GM19397 (cell line): Measurements from ENCODE around the gene KIRREL3.
A peak's percentile ranks its signal among the peaks of the same experiment; 100 is the strongest.

Experiments used
- ATAC-seq: cut with Tn5 transposase; IDR thresholded peaks from one replicate; pipeline ENCODE4 v1.9.1; 2021; ENCODE audit warnings: mild to moderate bottlenecking, moderate library complexity; ENCODE audit not compliant: unreplicated experiment

KIRREL3 gene

GRCh38 chr11:126416542-126417090 lies 584.0 kb downstream of the KIRREL3 start:
- ATAC-seq = peak; percentile 90

DNA sequence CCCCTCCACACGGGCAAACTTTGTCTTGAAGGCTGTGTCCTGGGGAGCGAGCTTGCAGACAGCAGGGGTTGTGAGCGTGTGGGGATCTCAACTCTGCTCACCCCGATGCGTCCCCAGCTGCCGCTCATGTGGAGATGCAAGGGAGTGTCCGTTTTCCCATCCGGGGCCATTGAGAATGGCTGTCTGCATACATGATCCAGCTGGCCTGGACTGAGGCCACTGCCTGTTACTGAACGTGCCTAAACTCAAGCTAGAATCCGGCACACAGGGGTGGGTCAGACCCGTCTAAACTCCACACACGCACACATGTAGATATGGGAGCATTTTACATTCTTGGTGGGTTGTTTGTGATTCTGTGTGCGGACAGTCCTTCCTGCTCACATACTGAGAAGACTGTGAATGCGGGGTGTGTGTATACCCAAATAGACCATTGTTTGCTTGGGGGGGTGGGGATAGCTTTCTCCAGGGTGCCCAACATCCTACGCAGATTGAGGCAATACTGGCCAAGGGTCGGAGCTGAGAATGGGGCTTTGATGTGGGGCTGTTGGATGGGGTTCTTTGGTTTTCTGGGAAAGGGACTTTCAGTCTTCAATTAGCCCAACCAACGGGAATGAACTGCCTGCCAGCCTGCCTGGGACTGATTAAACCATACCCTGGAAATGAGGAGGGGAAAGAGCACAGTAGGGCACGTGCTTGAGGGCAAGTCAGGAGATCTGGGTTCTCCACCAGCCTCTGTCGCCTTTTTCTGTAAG lies 584.7 kb downstream of the KIRREL3 start:
- ATAC-seq = no peak

GRCh38 chr11:126415128-126415527 lies 585.4 kb downstream of the KIRREL3 start:
- ATAC-seq = no peak

DNA sequence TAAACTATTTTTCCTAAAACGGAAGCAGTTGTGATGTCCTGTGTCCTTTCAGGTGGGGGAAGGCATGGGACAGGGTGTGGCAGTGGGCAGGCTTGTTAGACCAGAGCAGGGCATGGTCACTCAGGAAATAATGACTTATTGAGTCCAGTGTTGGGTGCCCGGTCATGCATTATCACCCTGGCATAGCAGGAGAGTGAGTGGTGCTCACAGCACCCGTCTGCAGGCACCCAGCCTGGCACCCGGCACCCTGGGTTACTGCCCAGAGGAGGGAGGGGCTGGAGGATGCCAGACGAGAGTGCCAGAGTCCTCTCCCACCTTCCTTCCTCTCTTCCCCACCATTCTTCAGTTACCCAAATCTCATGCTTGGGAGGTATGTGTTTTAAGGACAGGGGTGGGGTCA lies 586.0 kb downstream of the KIRREL3 start:
- ATAC-seq = no peak

DNA sequence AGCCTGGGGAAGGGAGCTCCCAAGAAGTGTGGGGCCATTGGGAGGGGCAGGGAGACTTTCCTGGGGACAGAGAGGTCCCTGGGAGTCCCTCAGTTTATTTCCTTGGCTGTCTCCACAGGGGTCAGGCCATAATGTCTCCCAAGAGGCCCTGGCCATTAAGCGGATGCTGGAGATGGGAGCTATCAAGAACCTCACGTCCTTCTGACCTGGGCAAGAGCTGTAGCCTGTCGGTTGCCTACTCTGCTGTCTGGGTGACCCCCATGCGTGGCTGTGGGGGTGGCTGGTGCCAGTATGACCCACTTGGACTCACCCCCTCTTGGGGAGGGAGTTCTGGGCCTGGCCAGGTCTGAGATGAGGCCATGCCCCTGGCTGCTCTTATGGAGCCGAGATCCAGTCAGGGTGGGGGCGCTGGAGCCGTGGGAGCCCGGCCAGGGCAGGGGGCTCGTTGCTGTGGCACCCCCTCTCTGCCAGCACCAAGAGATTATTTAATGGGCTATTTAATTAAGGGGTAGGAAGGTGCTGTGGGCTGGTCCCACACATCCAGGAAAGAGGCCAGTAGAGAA lies 586.6 kb downstream of the KIRREL3 start:
- ATAC-seq = no peak

DNA sequence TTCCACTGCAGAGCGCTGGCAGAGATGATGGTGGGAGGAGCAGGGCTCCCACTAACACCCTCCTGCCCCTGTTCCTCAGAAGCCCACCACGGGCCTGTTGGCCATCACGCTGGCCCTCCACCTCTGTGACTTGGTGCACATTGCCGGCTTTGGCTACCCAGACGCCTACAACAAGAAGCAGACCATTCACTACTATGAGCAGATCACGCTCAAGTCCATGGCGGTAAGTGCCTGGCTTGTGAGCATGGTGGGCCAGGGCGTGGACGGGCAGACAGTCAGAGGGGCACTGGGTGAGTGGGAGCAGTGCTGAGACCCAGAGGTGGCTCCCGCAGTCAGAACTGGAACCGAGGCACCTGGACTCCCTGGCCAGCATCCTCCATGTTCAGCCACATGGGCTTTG lies 587.1 kb downstream of the KIRREL3 start:
- no peak for ATAC-seq

DNA sequence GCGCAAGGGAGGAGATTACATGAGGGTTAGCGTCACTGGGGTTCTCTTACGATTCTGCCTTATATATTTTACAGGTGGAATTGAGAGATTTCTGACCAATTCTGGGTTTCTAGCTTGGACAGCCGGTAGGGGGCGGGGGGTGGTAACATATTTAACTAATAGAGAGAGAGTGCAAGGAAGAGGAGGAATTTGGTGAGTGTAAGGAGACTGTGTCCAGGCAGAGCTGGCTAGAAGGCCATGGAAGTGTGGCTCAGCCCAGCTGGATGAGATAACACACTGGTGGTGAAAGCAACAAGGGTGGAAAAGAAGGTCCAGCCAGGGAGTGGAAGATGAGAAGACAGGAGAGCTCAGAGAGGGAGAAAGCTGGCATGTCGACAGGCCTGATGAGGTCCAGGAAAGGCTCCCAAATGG lies 588.6 kb downstream of the KIRREL3 start:
- ATAC-seq = no peak

- no peak for ATAC-seq
Observed at GRCh38 chr11:126410649-126411048, 589.9 kb downstream of the KIRREL3 start.

DNA sequence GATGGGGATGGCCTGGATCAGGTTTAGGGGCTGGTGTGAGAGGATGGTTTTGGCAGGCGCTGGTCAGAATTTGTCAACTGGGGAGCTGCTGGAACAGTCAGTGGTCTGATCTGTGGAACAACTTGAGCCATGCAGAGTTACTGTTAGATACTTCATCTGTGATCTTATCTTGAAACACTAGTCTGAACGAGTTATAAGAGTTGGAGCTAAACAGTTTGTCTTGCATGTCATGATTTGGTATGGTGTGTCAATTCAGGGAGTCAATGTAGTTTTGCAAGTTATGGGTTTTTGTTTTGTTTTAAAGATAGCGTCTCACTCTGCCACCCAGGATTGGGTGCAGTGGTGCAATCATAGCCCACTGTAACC lies 591.0 kb downstream of the KIRREL3 start:
- no peak for ATAC-seq

DNA sequence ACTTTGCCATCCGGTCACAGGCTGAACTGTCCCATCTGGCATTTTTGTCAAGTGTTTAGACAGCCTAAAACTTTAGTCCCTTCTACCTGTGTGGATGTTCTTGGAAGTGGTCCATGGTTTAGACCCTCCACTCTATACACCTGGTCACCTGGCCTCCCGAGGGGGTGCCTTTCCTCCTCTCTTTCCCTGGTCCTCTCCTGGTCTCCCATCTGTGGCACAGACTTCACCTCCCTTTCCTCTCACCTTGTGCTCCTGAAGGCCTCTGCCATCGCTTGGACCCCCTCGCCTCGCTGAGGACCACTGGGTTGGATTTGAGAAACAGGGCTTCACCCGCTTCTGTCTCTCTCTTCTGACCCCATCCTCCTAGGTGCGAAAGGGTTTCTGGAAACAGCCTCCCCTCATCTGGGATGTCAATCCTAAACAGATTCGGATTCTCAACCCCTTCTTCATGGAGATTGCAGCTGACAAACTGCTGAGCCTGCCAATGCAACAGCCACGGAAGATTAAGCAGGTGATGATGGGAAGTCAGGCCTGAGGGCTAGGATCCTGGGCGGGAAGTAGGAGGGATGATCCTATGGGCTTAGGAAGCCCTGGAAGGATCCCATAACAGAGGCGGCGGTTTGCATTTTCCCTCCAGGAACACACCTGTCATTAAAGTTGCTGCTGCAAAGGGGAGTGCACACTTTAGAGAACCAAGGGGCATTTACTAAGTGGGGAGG lies 591.5 kb downstream of the KIRREL3 start:
- no peak for ATAC-seq

DNA sequence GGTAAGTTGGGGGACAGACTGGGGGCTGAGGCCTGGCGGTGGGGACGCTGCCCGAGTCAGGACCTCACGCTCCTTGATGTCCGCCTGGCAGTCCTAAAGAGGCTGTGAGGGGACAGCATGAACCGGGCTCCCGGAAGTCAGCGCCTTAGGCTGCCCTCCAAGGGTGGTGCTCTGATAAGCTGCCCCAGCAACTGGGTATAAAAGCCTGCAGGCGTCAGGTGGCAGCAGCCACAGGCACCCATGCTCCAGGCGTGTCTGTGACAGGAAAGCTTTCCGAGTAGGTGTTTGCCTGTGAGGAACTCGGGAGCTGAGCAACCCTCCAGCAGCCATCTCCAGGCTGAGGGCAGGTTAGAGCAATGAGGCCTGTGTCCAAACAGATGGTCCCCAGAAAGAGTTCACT lies 592.1 kb downstream of the KIRREL3 start:
- no peak for ATAC-seq

DNA sequence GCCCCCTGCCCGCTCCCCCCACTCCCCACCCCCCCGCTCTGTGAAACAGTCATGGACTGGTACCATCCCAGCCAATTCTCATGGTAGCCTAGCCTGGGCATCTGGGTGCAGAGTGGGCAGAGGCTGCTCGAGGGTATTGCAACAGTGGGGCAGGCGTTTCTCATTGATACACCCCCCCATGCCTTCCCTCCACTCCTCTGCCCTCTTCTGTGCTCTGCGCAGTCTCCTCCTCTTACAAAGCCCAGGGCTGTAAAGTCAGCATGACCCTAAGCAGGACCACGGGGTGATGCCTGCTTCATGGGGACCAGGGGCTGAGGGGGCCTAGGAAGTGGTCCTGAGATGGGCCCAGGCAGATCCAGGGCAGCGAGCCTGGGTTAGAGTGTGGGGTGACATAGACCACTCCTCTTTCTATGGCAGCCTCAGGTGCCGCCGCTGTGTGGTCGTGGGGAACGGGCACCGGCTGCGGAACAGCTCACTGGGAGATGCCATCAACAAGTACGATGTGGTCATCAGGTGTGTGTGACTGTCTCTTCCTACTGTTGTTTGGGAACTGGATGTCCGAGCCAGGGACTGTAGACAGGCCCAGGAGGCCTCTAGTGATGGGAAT lies 592.8 kb downstream of the KIRREL3 start:
- ATAC-seq = no peak

DNA sequence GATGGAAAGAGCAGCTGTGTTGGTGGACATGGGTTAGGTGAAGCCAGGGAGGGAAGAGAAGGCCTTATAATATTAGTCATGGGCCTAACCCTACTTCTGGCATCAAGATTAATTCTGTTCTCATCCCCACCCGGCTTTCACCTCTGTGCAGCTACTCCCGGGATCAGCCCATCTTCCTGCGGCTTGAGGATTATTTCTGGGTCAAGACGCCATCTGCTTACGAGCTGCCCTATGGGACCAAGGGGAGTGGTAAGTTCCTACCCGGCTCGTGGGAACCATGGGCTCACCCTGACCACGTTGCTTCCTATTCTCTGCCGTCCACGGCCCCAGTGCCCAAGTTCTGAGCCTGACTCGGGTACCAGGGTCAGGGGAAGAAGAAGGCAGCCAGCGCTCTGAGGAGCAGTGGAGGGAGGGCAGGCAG lies 593.5 kb downstream of the KIRREL3 start:
- no peak for ATAC-seq

GRCh38 chr11:126406368-126406767 lies 594.2 kb downstream of the KIRREL3 start:
- ATAC-seq = no peak

DNA sequence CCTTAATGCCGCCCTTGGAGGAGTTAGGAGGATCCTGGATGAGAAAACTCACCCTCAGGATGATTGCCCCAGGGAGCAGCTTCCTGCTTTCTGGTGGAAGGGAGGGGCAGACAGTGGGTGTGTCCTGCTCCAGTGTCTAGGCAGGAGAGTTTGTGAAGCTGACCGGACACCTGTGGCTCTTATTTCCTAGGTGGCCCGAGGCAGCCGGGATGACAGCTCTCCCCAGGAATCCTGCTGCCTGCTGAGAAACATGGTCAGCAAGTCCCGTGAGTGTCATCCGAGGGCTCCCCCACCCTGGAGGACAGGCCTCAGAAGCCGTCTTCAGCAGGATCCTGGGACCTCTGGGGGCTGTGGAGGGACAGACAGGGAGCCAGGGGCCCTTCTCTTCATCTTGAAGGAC lies 594.7 kb downstream of the KIRREL3 start:
- no peak for ATAC-seq

GRCh38 chr11:126405374-126405773 lies 595.2 kb downstream of the KIRREL3 start:
- ATAC-seq = no peak

GRCh38 chr11:126404367-126404766 lies 596.2 kb downstream of the KIRREL3 start:
- ATAC-seq = no peak

DNA sequence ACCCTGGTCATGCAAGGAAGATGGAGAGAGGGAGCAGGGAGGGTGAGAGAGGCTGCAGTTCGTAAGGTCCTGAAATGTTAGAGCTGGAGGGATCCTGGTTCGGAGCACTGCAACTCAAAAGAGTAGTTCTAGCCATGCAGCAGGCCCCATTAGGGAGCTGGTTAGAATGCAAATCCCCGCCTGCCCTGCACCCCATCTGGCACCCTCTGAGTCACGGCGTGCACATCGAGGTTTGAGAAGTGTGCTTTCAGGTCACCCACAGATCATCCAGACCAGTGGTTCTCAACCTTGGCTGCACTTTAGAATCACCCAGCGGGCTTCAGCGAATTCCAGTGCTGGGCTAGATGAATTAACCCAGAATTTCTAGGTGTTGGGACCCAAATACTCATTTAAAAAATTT lies 596.9 kb downstream of the KIRREL3 start:
- ATAC-seq = peak; percentile 74

- ATAC-seq = no peak
Observed at GRCh38 chr11:126403022-126403581, 597.5 kb downstream of the KIRREL3 start.

DNA sequence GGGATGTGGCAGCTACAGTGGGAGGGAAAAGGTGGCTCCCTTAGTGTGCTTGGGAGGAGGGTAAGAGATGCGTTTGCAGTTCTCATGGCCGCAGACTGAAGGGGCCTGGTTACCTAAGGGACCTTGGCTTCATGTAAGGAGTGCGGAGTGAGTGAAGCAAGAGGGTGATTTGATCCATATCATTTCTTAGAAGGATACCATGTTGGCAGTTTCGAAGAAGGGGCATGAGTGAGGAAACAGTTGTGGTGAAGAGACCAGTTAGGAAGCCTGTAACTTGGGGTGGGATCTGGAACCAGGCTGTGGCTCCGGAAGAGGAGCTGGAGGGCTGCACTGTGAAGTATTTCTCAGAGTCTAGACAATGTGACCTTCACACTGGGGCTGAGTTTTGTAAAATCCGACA lies 600.1 kb downstream of the KIRREL3 start:
- no peak for ATAC-seq

GRCh38 chr11:126400019-126400418 lies 600.6 kb downstream of the KIRREL3 start:
- no peak for ATAC-seq
